Kidney (tissue), 14 donors: ENCODE results near the gene TMEM151A. TPM values are rescaled to one million over a fixed set of nuclear protein-coding genes. Genes with fewer than 3 reads are reported as not detected.

Experiments used
- DNase-seq, 5 donors: peaks; one replicate each; pipeline ENCODE4 v3.0.0-alpha.2; 2013 to 2020
- FAIRE-seq: peaks from 2 replicates; lab custom pipeline; 2012; peaks lifted over from hg19 to GRCh38; lab: Jason Lieb, UNC
- H3K27ac ChIP-seq, 2 donors: one replicate each; pipeline ENCODE4 v1.7.0; 2013; ENCODE audit warnings: low read depth in 2 of 2, low read length in 2 of 2, inconsistent platforms in 1 of 2
- H3K27me3 ChIP-seq: one replicate; pipeline ENCODE4 v1.7.1; 2013; ENCODE audit warnings: low read length, inconsistent platforms; ENCODE audit not compliant: control insufficient read depth, insufficient read depth
- H3K36me3 ChIP-seq, 3 donors: one replicate each; pipeline versions ENCODE4 v1.7.0 to v1.7.1; 2013; ENCODE audit warnings: low read length in 3 of 3, control low read depth in 1 of 3, inconsistent platforms in 1 of 3; ENCODE audit not compliant: insufficient read depth in 3 of 3, control insufficient read depth in 2 of 3
- H3K4me1 ChIP-seq, 3 donors: one replicate each; pipeline versions ENCODE4 v1.7.0 to v1.7.1; 2013; ENCODE audit warnings: low read length in 3 of 3, inconsistent platforms in 1 of 3, low read depth in 1 of 3; ENCODE audit not compliant: control insufficient read depth in 2 of 3, insufficient read depth in 2 of 3
- H3K4me3 ChIP-seq, 3 donors: one replicate each; pipeline versions ENCODE4 v1.7.0 to v1.8.1; 2013; ENCODE audit warnings: low read length in 3 of 3, control low read depth in 1 of 3, inconsistent platforms in 1 of 3
- H3K9ac ChIP-seq, 3 donors: one replicate each; pipeline versions ENCODE4 v1.7.0 to v1.7.1; 2013; ENCODE audit warnings: low read length in 3 of 3, control low read depth in 1 of 3, inconsistent platforms in 1 of 3
- H3K9me3 ChIP-seq, 3 donors: one replicate each; pipeline versions ENCODE4 v1.7.0 to v1.7.1; 2013; ENCODE audit warnings: low read length in 3 of 3, control low read depth in 1 of 3, inconsistent platforms in 1 of 3; ENCODE audit not compliant: control insufficient read depth in 2 of 3, insufficient read depth in 1 of 3
- intact Hi-C: fragments of 100-400 bp; cut with DNase I; formaldehyde crosslinking; loops from one replicate; pipeline ENCODE4 v1.11.1; 2022
- polyA plus RNA-seq: library from polyadenylated mRNA; stranded (reverse); fragments of 350-450 nt; fragmentation: Illumina TruSeq; extraction: RNeasy Lipid Tissue Mini Kit (QIAGEN cat#74804); gene quantifications from one replicate; pipeline ENCODE4 v1.2.3, GENCODE V29; 2014; ENCODE audit warnings: low read depth, low replicate concordance; ENCODE audit not compliant: insufficient read depth
- total RNA-seq: library from RNA; stranded (reverse); fragmentation: NEBNext Ultra II Directional; extraction: Animal tissue kit (Norgen Biotek cat#: 25700); gene quantifications from one replicate; pipeline ENCODE4 v1.2.1, GENCODE V29; 2021
- TF ChIP-seq, protein P1 (sequence below): IDR thresholded peaks from 3 replicates; pipeline ENCODE4 v1.5.1; 2012; ENCODE audit warnings: mild to moderate bottlenecking, moderate library complexity, borderline replicate concordance; ENCODE audit not compliant: insufficient read depth; ENCODE audit errors: extremely low read depth
- donor health status: control.
- donor health status: control.
- donor health status: control.
- donor health status: control.
- donor health status: control.
- donor health status: DM: yes; HTN: yes; CAD: no.
- donor health status: Normal renal cell carcinoma (clear cell type).

TMEM151A gene
- total and polyA plus RNA-seq, 2 donors from 2014 or later, result 0.19 TPM; not detected in 1

- H3K9me3 ChIP-seq, result no peaks in the 10 kb centered on the region
- H3K4me1 ChIP-seq, result peaks cover 0 to 5% (median 0%) of the 10 kb centered on the region in 3 donors
- TF ChIP-seq, protein P1, sequence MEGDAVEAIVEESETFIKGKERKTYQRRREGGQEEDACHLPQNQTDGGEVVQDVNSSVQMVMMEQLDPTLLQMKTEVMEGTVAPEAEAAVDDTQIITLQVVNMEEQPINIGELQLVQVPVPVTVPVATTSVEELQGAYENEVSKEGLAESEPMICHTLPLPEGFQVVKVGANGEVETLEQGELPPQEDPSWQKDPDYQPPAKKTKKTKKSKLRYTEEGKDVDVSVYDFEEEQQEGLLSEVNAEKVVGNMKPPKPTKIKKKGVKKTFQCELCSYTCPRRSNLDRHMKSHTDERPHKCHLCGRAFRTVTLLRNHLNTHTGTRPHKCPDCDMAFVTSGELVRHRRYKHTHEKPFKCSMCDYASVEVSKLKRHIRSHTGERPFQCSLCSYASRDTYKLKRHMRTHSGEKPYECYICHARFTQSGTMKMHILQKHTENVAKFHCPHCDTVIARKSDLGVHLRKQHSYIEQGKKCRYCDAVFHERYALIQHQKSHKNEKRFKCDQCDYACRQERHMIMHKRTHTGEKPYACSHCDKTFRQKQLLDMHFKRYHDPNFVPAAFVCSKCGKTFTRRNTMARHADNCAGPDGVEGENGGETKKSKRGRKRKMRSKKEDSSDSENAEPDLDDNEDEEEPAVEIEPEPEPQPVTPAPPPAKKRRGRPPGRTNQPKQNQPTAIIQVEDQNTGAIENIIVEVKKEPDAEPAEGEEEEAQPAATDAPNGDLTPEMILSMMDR, result no peak
- no peak overlapping the region for H3K4me3 ChIP-seq
- intact Hi-C loops, result no loop called here
- H3K36me3 ChIP-seq, result peaks cover 0 to 4% (median 0%) of the 10 kb centered on the region in 3 donors
- H3K9ac ChIP-seq, result no peak overlapping the region
- no peak overlapping the region for H3K27ac ChIP-seq
- FAIRE-seq (no peak), DNase-seq (no peak)
- H3K27me3 ChIP-seq, result no peaks in the 10 kb centered on the region
These were observed 10.7 kb upstream of the TMEM151A start for GRCh38 chr11:66281001-66281400.

GRCh38 chr11:66281776-66282467 is 9.8 kb upstream of the TMEM151A start:
- TF ChIP-seq, protein P1, result no peak
- H3K27ac ChIP-seq, result no peak overlapping the region
- FAIRE-seq (no peak), DNase-seq (no peak)
- no peak overlapping the region for H3K4me3 ChIP-seq
- intact Hi-C loops, result no loop called here
- no peaks in the 10 kb centered on the region for H3K27me3 ChIP-seq
- peaks cover 0 to 7% (median 0%) of the 10 kb centered on the region in 3 donors for H3K4me1 ChIP-seq
- H3K9me3 ChIP-seq, result no peaks in the 10 kb centered on the region
- H3K36me3 ChIP-seq, result peaks cover 0 to 6% (median 0%) of the 10 kb centered on the region in 3 donors
- no peak overlapping the region for H3K9ac ChIP-seq

GRCh38 chr11:66282468-66283455 is 8.9 kb upstream of the TMEM151A start:
- DNase-seq, result peak; percentile 98 to 100 (median 99)
- intact Hi-C loops, result no loop called here

More at GRCh38 chr11:66282468-66283455, 8.9 kb upstream of the TMEM151A start:
- no peaks in the 10 kb centered on the region for H3K9me3 ChIP-seq
- no peak overlapping the region for H3K27ac ChIP-seq
- no peak overlapping the region for H3K4me3 ChIP-seq
- no peak overlapping the region for H3K9ac ChIP-seq
- peaks cover 0 to 9% (median 0%) of the 10 kb centered on the region in 3 donors for H3K36me3 ChIP-seq
- H3K4me1 ChIP-seq, result peaks cover 0 to 9% (median under 1%) of the 10 kb centered on the region in 3 donors
- no peak for FAIRE-seq
- H3K27me3 ChIP-seq, result no peaks in the 10 kb centered on the region
- TF ChIP-seq, protein P1, result peak; percentile 98
